ENCODE measurements around the gene RELN.
"Not testable (repeated sequence)": the region's sequence is repeated elsewhere in the genome, so short reads cannot be mapped to it uniquely, and the experiment has no call there.

The RELN gene

DNA sequence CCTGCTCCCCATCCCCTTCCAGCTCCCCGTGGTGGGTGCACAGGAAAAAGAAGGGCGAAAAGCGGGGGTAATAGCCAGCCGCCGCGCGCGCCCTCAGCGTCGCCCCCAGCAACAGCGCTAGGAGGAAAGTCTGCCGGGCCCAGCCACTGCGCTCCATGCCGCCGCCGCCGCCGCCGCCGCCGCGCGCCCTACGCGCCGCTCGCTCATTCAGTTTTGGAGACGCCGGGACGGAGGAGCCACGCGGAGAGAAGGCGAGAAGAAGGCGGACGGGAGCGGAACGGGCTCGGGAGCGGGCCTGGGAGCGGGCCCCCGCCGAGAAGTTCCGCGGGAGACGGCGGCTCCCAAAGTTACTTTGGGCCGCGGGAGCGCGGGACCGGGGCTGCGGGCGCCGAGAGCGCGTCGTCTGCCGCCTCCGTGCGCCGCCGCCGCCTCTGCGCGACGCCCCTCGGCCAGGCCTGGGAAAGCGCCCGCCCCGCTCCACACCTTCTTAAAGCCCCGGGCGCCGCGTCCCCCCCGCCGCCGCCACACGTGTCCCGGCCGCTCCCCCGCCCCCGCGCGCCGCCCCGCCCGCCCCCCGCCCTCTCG lies at the start of gene RELN:
RELN (minus strand) TSS at position 459 of the 585 bp plus-strand sequence; CDS start at position 157, 302 bp downstream.
- peak in 34 of 42 donors; percentile 2 to 61 (median 34) for DNase-seq

DNA sequence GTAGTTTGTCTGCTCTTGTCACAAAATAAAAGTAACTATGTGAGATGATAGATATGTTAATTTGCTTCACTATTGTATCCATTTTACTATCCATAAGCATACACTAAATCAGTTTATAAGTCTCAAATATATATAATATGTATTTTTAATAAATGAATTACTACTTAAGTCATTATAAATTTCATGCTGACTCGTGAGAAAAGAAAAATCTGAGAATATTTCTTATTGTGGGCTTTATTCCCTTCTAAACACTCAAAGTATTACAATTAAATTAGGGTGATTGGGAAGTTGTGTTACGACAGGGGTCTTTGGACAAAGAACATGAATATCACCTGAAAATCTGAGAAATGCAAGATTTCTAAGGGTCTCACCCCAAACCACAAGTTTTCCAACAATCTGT lies 48.7 kb upstream of the RELN start:
- DNase-seq: no peak
- intact Hi-C loops (cut with DNase I): no loop called here

More for the DNA sequence above, at the start of gene RELN:
- intact Hi-C loops (cut with DNase I): no loop called here

DNA sequence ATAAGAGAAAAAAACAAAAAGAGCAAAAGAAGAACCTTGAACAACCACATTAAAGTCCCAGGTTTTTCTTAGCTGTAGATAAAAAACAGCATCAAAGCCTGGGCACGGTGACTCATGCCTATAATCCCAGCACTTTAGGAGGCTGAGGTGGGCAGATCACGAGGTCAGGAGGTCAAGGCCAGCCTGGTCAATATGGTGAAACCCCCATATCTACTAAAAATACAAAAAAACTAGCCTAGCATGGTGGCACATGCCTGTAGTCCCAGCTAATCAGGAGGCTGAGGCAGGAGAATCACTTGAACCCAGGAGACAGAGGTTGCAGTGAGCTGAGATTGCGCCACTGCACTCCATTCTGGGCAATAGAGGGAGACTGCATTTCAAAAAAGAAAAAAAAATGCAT lies 47.4 kb upstream of the RELN start:
- DNase-seq; intact Hi-C loops (cut with DNase I): not testable (repeated sequence)

DNA sequence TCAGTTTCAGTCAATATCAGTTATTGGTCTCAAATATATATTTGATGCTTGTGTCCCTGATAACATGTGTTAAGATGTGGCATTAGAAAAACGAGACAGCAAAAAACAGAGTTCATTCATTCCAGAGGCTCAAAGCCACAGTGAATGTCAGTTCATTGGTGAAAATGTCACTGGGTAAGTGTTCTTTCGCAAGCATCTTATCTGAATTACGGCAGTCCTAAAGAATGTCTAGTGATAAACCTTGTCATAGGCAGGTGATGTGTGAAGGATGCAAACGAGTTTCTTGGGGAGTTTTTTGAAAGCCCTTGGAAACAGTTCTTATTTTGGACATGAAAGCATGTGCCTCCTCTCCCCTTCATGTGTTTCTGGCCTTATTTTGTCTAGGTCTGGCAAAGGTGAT lies 45.9 kb upstream of the RELN start:
- intact Hi-C loops (cut with DNase I): no loop called here
- DNase-seq: no peak

DNA sequence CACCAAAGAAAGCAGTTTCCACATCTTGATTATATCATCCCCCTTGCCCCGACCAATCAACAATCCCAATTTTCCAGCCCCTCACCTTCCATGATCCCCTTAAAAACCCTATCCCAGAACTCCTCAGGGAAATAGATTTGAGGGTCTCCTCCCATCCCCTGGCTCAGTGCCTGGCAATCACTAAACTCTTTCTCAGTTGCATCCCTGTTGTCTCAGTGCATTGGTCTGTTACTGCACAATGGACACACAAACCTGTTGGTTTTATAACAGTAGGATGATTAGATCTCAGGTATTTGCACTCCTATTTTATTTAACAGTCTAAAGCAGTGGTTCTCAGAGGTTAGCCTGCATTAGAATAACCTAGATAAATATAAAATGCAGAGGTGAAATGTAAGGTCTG lies 45.2 kb upstream of the RELN start:
- intact Hi-C loops (cut with DNase I): no loop called here
- DNase-seq: no peak

DNA sequence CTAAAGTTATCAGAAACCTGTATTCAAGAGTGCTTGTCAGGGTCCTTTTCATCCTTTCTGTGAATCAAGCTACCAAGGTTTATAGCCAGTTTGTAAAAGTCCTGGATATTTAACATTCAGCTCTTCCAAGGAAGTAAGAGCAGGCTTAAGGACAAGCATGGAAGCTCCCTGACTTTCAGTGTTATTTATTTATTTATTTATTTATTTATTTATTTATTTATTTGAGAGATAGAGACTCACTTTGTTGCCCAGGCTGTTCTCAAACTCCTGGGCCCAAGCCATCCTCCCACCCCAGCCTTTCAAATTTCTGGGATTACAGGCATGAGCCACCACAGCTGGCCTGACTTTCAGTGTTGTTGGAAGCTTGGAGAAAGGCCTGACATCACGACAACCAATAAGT lies 44.4 kb upstream of the RELN start:
- intact Hi-C loops (cut with DNase I): no loop called here
- DNase-seq: no peak

DNA sequence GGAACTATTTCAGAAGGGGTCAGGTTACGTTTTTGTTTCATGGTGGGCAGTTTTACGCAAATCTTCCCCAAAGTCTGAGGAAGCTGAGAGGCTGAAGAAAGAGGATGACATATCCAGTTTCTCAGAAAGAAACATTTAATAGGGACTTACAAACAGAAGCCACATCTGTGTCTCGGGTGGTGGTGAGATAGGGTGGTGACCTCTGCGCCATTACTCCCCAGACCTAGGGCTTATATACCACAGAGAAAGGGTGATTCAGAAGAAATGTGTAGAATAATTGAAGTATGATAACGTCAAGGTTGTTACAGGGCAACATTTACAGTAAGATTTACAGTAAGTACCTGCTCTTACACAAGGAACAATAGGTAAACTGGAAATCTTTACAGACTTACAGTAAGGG lies 43.0 kb upstream of the RELN start:
- intact Hi-C loops (cut with DNase I): no loop called here
- DNase-seq: no peak

DNA sequence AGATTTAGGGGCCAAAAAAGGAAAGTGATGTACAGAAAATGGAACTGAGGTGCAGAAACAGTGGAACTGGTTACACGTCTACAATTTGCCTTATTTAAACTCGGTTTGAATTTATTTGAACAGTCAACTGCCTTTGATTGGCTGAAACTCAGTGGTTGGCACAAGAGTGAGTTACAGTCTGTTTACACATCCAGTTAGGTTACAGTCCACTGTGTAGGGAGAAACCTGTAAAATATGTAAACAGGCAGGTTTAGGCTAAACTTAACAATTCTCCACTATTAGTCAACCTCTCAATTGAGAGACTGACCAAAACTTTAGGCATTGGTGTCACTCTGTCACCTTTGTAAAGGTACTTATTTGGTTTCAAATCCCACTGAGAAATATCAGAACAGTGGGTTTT lies 40.3 kb upstream of the RELN start:
- intact Hi-C loops (cut with DNase I): no loop called here
- DNase-seq: no peak

DNA sequence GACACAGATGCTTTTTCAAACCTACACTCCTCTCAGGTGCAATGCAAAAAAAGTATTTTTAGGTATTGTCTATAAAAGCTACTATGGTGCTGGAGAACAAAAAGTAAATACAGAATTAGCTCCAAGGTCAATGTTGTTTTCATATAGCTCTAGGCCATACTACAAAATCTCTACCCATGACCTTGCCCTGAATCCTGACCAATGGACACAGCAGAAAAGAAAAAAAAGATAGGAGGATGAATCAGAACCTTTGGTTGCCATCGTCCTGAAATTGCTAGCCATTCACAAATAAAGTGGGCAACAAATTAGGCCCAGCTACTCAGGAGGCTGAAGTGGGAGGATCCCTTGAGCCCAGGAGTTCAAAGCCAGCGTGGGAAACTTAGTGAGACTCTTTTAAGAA lies 35.2 kb upstream of the RELN start:
- no peak for DNase-seq
- intact Hi-C loops (cut with DNase I): no loop called here

DNA sequence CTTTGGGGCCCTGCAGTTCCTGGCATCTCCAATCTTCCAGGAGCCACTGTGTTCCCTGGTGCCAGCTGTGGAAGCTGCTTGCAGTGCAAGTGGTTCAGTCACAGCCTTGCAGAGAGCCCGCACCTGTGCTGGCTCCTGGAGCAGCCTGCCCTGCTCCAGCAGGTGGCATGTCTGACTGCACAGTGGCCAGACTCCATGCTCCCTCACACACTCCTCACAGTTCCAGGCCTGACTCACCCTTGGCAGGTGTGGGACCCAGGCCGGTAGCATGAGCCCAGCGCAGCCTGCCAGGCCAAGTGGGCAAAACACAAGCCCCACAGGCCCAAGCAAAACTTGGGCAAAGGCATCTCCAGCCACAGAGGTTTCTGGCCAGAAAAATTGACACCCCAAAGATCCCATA lies 33.6 kb upstream of the RELN start:
- intact Hi-C loops (cut with DNase I): no loop called here
- DNase-seq: no peak

DNA sequence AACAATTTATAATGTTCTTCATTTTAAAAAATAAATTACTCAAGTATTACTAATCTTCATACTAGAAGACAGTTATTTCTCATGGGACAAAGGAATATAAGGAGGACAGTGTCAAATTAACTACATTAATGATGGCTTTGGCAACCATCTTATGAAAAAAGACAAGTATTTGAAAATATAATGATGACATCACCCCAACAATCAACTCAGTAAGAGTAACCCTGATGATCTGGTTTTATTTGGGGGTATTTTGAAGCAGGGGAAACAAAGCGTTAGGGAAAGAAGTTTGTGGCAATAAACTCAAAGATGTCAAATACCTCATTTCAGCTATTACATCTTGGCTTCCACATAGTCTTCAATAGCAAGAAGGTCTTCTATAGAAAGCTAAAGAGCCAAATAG lies 29.0 kb upstream of the RELN start:
- intact Hi-C loops (cut with DNase I): no loop called here
- no peak for DNase-seq

DNA sequence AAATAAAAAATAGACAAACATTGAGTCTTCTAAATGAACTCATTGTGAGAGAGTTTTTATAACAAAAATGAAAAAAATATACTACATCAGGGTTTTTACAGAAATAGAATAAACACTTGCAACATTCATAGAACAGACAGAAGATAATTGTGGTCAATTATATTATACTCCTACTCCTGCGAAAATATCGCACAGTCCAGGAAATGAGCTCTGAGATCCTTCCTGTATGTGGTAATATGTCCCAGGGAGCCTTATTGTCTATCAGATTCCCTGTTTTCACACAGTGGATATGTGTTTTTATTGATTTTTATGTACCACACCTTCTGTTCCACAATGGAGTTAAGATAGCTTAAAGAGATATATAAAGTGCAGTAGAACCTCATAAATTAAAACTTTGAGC lies 27.5 kb upstream of the RELN start:
- DNase-seq: no peak
- intact Hi-C loops (cut with DNase I): no loop called here

DNA sequence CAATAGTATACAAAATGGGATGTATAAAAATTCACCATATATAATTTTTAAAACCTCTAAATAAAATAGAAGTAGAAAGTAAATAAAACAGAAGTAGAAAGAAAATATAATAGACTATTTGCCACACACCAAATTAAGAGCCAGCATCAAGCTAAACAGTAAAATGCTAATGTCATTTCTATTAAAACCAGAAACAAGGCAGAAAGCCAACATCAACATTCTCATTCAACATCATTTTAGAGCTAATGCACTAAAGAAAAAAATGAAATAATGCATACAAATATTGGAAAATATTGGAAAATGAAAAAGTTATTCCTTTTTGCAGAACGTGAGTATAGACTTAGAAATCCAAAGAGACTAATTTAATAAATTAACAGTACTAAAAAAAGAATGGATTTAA lies 23.4 kb upstream of the RELN start:
- intact Hi-C loops (cut with DNase I): no loop called here
- DNase-seq: no peak

DNA sequence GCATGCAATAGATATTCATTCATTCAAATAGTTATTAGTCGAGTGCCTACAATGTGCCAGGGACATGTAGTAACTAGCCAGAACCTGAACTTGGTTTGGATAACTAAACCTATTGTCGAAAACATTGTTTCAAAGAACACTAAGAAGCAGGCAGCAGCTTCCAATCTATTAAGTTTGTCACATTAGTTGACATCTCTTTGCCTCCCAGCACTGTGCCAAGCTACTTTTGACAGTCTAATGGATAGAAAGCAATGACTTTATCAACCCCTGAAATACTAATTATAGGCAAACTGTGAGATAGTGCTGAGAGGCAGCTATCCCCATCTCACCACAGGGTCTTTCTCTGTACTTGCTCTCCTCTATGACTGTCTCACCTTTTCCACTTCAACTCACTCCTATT lies 22.4 kb upstream of the RELN start:
- intact Hi-C loops (cut with DNase I): no loop called here
- no peak for DNase-seq

DNA sequence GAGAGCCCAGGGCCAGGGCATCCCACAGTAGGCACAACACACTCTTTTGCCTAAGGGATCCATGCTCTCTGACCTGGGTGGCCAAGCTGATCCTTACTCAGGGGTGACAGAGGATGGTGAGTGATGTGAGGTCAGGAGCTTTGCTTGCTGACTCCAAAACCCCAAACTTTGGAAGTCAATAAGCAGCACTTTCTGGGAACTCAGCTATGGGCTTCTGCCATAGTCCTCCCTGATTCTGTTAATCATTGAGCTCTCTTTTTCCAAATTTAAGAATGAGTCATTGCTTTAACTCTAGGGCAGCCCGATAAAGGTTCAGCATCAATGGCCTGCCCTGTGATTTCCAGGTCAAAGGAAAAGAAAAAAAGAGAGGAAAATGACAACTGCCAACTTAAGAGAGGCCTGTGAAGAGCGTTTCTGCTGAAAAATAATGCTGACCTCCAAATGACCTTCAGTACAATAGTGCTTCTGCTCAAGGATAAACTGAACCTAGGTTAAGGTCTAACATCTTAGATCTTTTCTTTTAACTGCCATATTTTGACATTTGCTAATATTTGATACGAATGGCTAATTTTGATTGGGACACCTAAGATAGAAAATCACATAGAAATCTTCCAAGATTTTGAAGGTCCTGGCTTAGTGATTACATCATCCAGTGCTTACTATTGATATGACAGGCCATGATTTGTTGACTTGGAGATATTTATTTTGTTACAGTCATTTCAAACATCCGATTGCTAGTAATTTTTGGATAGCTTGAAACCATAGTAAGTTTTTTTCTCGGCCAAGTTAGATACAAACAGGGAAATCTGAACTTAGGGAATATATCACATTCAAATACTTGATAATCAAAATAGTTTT lies 20.8 kb upstream of the RELN start:
- no peak for DNase-seq
- intact Hi-C loops (cut with DNase I): no loop called here

DNA sequence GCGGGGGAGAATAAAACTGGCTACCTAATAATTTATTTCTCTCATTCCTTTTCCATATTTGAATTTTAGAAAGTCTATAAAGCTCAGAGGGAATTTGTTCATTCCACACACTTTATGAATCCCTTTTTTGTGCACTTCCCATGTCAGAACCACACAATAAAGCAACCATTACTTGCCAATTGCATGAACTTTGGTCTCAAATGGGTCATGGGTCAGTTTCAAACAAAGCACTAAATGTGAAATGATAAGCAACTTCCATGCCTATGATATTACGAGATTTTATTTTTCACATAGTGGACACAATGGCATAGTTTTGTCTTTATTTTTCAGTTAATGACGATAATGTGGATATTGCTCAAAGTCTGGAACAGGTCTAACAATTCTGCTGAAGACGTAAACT lies 18.6 kb upstream of the RELN start:
- intact Hi-C loops (cut with DNase I): no loop called here
- no peak for DNase-seq

DNA sequence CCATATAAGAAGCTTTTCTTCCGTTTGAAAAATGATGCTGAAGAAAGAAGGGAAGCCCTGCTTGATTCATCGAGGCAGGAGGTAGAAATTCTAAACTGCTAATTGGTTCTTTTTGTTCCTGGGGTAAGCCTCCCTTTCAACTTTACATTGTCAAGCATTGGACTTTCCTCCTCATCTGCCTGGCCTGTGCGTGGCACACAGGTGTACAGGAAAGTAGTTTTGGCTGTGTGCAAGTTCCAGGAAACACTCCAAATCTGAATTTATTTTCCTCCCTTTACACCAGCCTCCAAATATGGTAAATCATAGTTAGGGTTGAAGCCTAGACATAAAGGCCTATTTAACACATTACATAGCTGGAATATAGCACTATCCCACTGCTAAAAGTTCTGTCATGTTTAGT lies 18.2 kb upstream of the RELN start:
- intact Hi-C loops (cut with DNase I): no loop called here
- no peak for DNase-seq

DNA sequence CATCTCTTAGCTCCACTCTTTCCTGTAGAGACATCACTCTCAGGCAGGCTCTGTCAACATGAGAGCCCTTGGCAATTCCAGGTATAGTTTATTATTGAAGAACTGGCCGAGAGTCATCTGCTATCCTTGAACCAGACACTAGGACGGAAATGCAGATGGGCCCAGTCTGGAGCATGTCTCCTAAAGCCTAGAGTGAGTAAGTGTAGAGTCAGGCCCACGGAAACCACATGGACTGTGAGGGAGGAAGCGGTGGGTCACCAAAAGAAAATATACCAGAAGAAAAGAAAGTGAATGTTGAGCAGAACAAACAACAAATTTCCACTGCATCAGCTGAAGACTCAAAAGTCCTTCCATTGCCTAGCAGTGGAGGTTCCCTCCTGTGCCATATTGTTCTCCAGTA lies 15.7 kb upstream of the RELN start:
- intact Hi-C loops (cut with DNase I): no loop called here
- DNase-seq: no peak

DNA sequence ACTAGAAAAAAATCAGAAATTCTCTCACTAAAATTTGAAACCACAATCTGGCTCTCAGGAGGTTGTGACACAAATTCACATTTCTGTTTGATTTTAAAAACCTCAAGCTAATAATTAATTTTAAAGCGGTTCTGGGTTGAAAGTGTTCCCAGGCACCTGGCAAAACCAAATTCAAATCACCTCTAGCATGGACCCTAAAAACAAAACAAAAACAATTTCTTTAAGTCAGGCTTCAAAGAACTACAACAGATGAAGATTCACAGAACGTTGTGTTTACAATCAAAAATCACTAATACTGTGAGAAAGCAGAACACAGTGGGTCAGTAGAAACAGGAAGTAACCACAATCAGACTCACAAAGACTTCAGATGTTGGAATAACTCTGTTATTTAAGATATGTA lies 7.2 kb upstream of the RELN start:
- DNase-seq: no peak
- intact Hi-C loops (cut with DNase I): no loop called here

DNA sequence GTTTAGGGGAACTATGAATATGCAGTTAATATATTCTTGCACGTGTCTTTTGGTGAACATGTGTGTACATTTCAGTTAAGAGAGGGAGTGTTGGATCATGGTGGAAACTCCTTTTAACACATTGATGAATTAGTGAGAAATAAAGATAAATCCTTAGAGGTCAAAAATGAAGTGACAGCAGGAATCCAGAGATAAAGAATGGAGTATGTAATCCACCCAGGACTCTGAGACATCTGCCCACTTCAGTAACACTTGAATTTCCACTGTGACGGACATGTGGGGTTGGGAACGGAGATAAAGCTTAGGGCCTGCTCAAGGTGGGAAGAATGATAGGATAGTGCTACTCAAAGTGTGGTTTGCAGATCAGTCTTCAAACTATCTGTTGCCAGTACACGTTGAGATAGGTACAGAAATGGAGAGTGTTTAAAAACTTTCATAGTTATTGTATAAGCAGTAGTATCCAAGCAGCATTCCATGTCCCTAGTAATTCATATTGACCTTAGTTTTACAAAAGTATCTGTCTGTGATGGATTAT lies 6.6 kb upstream of the RELN start:
- no peak for DNase-seq
- intact Hi-C loops (cut with DNase I): no loop called here

DNA sequence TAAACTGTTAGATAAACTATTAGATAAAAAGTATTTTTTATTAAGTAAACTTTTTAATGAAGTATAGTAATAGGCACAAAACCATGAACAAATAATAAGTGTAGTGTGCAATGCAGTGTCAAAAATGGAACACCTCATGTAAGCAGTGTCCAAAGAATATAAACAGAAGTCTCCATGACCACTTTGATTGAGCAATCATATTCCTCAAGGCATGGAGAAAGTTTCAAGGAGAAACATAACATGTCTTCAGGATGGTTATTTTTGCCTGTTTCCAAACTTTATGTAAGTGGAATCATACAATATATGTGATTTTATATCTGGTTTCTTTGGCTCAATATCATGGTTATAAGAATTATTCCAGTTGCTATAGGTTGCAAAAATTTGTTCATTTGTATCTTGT lies 6.1 kb upstream of the RELN start:
- intact Hi-C loops (cut with DNase I): no loop called here
- no peak for DNase-seq

Measured in head of caudate nucleus (tissue), 42 donors.